Embryonic facial prominence (tissue), 1 donor: ENCODE results near the gene IMPA2.
"Not testable (repeated sequence)": the region's sequence is repeated elsewhere in the genome, so short reads cannot be mapped to it uniquely, and the experiment has no call there.

Experiments used
- DNase-seq: peaks from one replicate; pipeline ENCODE4 v3.0.0-alpha.2; 2016; ENCODE audit errors: extremely low spot score

The IMPA2 gene

GRCh38 chr18:12072996-12073395, 91.7 kb downstream of the IMPA2 start:
- no peak for DNase-seq

- DNase-seq, result no peak
These were observed 93.4 kb downstream of the IMPA2 start for GRCh38 chr18:12074736-12075135.

DNA sequence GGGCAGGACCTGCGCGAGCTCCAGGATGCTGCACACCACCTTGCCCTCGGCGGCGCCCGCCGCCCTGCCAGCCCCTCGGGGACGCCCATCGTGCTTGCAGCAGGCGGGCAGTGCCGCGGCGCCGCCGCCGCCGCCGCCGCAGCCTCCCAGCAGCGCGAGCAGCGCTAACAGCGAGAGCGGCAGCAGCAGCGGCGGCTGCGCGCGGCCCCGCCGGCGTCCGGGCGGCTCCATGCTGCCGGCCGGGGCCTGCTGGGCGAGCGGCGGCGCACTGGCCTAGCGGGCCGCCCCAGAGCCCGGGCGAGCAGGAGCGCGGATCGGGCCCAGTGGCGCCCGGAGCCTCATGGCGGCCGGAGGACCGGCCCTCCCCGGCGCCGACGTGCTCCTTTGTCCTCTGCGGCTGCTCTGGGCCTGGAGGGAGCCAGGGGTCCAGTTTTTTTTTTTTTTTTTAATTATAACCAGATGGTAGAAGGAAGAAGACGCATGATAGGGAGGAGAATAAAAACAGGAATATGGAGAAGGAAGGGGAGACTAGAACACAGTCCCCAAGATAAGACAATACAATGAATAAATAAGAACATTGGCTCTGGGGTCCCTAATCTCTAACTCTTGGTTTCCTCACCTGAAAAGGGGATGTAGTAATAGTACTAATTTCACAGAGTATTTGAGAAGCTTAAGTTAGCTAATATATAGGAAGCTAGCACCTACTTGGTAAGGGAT, 95.3 kb downstream of the IMPA2 start:
- no peak for DNase-seq

DNA sequence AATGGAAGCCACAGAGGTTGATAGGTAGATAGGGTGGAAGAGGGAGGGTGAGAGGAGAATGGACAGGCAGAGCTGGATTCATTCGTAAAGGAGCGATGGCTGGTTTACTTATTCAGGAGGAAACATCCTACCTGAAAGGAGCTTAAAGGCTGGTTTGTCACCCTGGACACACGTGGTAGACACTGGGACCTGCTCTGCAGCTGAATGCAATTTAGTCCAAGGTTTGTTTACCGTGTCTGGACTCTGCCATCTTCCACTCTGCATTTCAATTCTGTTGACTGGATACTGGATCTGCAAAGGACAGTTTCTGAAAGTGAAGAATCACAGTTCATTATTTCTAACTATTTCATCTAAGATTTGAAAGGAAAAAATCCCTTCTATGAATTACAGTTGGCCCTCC, 96.7 kb downstream of the IMPA2 start:
- not testable (repeated sequence) for DNase-seq

GRCh38 chr18:12079491-12080237, 98.4 kb downstream of the IMPA2 start:
- no peak for DNase-seq
